ENCODE measurements around the gene SPTLC2. TPM values are rescaled to one million over a fixed set of nuclear protein-coding genes. Genes with fewer than 3 reads are reported as not detected.

Gene SPTLC2
- total and polyA plus RNA-seq, 2 of the 13 experiments (the other 11 are each of a cell fraction or from before 2014, with no cell fraction given) = 17.4 to 17.5 TPM

GRCh38 chr14:77524536-77524935 lies 91.9 kb downstream of the SPTLC2 start:
- Histone ChIP-seq H3K27ac (ENCODE audit: extremely low read length, insufficient read depth, low read length) (no peak overlapping the region), H3K4me3 (replicated peaks in 1 of 3; ENCODE audit: insufficient read depth in 1 of 3, low read depth in 2 of 3, low read length in 3 of 3) (no peak overlapping the region), H3K9me3 (ENCODE audit: low read length) (no peaks in the 10 kb centered on the region), H3K4me2 (ENCODE audit: low read depth, low read length) (no peak overlapping the region), H3K4me1 (ENCODE audit: insufficient read depth, low read length) (peaks cover 14% of the 10 kb centered on the region), H3K9ac (ENCODE audit: insufficient read depth, low read depth, low read length) (no peak overlapping the region), H3K27me3 (ENCODE audit: control insufficient read depth in 1 of 2, insufficient read depth in 2 of 2, low read length in 2 of 2) (no peaks in the 10 kb centered on the region; a peak in 1 of 5 replicates), H2AFZ (ENCODE audit: low read length) (no peak overlapping the region), H3K36me3 (replicated peaks in 1 of 2; ENCODE audit: control insufficient read depth in 1 of 2, insufficient read depth in 2 of 2, low read length in 2 of 2) (peaks cover 6 to 17% of the 10 kb centered on the region in 2 experiments), H3K79me2 (ENCODE audit: insufficient read depth, low read length) (no peaks in the 10 kb centered on the region), H4K20me1 (ENCODE audit: insufficient read depth, low read length) (no peaks in the 10 kb centered on the region)
- no TSS peak for BruUV-seq (replicated peaks)
- DNase-seq (ENCODE audit: low spot score) (no peak), FAIRE-seq (no peak), ATAC-seq (no peak)
- in situ Hi-C loops (cut with HindIII; ENCODE audit: extremely low pct_ligation_motif_present, low pct_unique_long_range_greater_than_20kb) (no loop called here), intact Hi-C loops (cut with micrococcal nuclease; ENCODE audit: unreplicated experiment) (no loop called here)
- ChIA-PET CTCF (ENCODE audit: low intra/inter-chr PET ratio, low total read pairs) (no interaction called here), POLR2A (no interaction called here)
- WGBS (ENCODE audit: low lambda C conversion rate) = 82% methylated on average over 6 of the region's 6 CpGs
- TF ChIP-seq ZNF607 (CRISPR knock-in tag; IDR thresholded peaks at IDR 0.05; ENCODE audit: borderline replicate concordance) = no peak
- no peak for TF ChIP-seq KDM4B (CRISPR knock-in tag; IDR thresholded peaks at IDR 0.05)
- no peak for TF ChIP-seq ZNF850 (CRISPR knock-in tag; conservative IDR thresholded peaks at IDR 0.05)
- no peak for TF ChIP-seq ZMAT3 (CRISPR knock-in tag; conservative IDR thresholded peaks at IDR 0.05)
- no peak for TF ChIP-seq FOXO1 (CRISPR knock-in tag; IDR thresholded peaks at IDR 0.05)
- no peak for TF ChIP-seq MIXL1 (CRISPR knock-in tag; IDR thresholded peaks at IDR 0.05)
- no peak for TF ChIP-seq ZNF646 (CRISPR knock-in tag; IDR thresholded peaks at IDR 0.05)
- TF ChIP-seq TRIM22 (IDR thresholded peaks at IDR 0.05) = no peak
- TF ChIP-seq MTERF4 (CRISPR knock-in tag; IDR thresholded peaks at IDR 0.05) = no peak
- no peak for TF ChIP-seq CREB1 (IDR thresholded peaks at IDR 0.05)
- TF ChIP-seq CREB1 (CRISPR knock-in tag; IDR thresholded peaks at IDR 0.05) = no peak
- TF ChIP-seq ZNF556 (CRISPR knock-in tag; IDR thresholded peaks at IDR 0.05; ENCODE audit: borderline replicate concordance) = no peak
